Endodermal cell (in vitro differentiated cells): ENCODE data around the gene SLC25A41. TPM values are rescaled to one million over a fixed set of nuclear protein-coding genes. Genes with fewer than 3 reads are reported as not detected.

Experiments used
- DNase-seq: peaks from one replicate; pipeline ENCODE4 v3.0.0-alpha.2; 2017
- H3K27ac ChIP-seq: 2 replicates; pipeline ENCODE4 v1.5.1; 2013; ENCODE audit warnings: mild to moderate bottlenecking, low read depth, low read length, moderate library complexity
- H3K27me3 ChIP-seq: 2 replicates; pipeline ENCODE4 v1.6.1; 2013; ENCODE audit warnings: mild to moderate bottlenecking, low read length, moderate library complexity; ENCODE audit not compliant: insufficient read depth, control insufficient read depth, poor library complexity, severe bottlenecking
- H3K36me3 ChIP-seq: 2 replicates; pipeline ENCODE4 v1.7.0; 2013; ENCODE audit warnings: mild to moderate bottlenecking, low read length, moderate library complexity; ENCODE audit not compliant: control insufficient read depth, insufficient read depth
- H3K4me1 ChIP-seq: one replicate; pipeline ENCODE4 v1.7.0; 2013; ENCODE audit warnings: low read length; ENCODE audit not compliant: control insufficient read depth, insufficient read depth
- H3K4me3 ChIP-seq: 2 replicates; pipeline ENCODE4 v1.5.1; 2013; ENCODE audit warnings: mild to moderate bottlenecking, low read length, moderate library complexity
- H3K9ac ChIP-seq: 2 replicates; pipeline ENCODE4 v1.6.1; 2013; ENCODE audit warnings: mild to moderate bottlenecking, low read length, moderate library complexity; ENCODE audit not compliant: poor library complexity, severe bottlenecking; ENCODE audit errors: extremely low read depth
- H3K9me3 ChIP-seq: 2 replicates; pipeline ENCODE4 v1.6.1; 2013; ENCODE audit warnings: mild to moderate bottlenecking, low read length, moderate library complexity; ENCODE audit not compliant: control insufficient read depth
- H3K27ac Mint-ChIP-seq: 2 replicates; pipeline ENCODE4 v1.8.0; 2020; ENCODE audit warnings: mixed read lengths
- H3K27me3 Mint-ChIP-seq: 2 replicates; pipeline ENCODE4 v1.8.0; 2021; ENCODE audit warnings: mild to moderate bottlenecking, mixed read lengths; ENCODE audit not compliant: insufficient read depth
- H3K36me3 Mint-ChIP-seq: 2 replicates; pipeline ENCODE4 v1.8.0; 2020; ENCODE audit warnings: low read depth, mixed read lengths
- H3K4me1 Mint-ChIP-seq: 2 replicates; pipeline ENCODE4 v1.8.0; 2020; ENCODE audit warnings: mixed read lengths
- H3K4me3 Mint-ChIP-seq: 2 replicates; pipeline ENCODE4 v1.8.0; 2020; ENCODE audit warnings: mild to moderate bottlenecking, moderate library complexity, mixed read lengths
- H3K9me3 Mint-ChIP-seq: 2 replicates; pipeline ENCODE4 v1.8.0; 2020; ENCODE audit warnings: mild to moderate bottlenecking, mixed read lengths
- WGBS, 2 experiments: methylation state at CpG; one replicate each; pipeline versions ENCODE4 v1.1.5 to v1.1.7; 2013; ENCODE audit warnings: missing lambda C conversion rate in 2 of 2, mixed read lengths in 1 of 2; ENCODE audit not compliant: insufficient coverage in 1 of 2, insufficient read length in 1 of 2; 5-methylcytosine and 5-hydroxymethylcytosine counted together
- total RNA-seq, 2 donors: library from RNA; stranded (reverse); fragmentation: NEBNext Ultra II Directional in 1 of 2; extraction: Animal tissue kit (Norgen Biotek cat#: 25700) in 1 of 2; gene quantifications; 2 replicates in 1 of 2; 3 replicates in 1 of 2; pipeline ENCODE4 v1.2.1, GENCODE V29; 2021
- TF ChIP-seq, protein P1 (sequence below): fragments of 200-600 bp; sonication (generic); conservative IDR thresholded peaks from 2 replicates; pipeline ENCODE4 v1.5.0; 2021; ENCODE audit warnings: antibody characterized with exemption, mild to moderate bottlenecking

Gene SLC25A41
- total RNA-seq, 2 donors from 2014 or later: 0.46 TPM; not detected in 1

GRCh38 chr19:6415591-6416190 is 17.9 kb downstream of the SLC25A41 start:
- H3K27ac Mint-ChIP-seq: no peak overlapping the region
- no peaks in the 10 kb centered on the region for H3K4me1 ChIP-seq
- H3K9ac ChIP-seq: no peak overlapping the region
- H3K4me3 Mint-ChIP-seq: no peak overlapping the region
- H3K9me3 Mint-ChIP-seq: no peaks in the 10 kb centered on the region
- H3K27me3 ChIP-seq: no peaks in the 10 kb centered on the region
- peaks cover 80% of the 10 kb centered on the region for H3K36me3 ChIP-seq
- no peaks in the 10 kb centered on the region for H3K27me3 Mint-ChIP-seq
- H3K9me3 ChIP-seq: no peaks in the 10 kb centered on the region
- H3K27ac ChIP-seq: no peak overlapping the region
- no peak overlapping the region for H3K4me3 ChIP-seq
- DNase-seq: no peak
- peaks cover 64% of the 10 kb centered on the region for H3K36me3 Mint-ChIP-seq
- TF ChIP-seq, protein P1, sequence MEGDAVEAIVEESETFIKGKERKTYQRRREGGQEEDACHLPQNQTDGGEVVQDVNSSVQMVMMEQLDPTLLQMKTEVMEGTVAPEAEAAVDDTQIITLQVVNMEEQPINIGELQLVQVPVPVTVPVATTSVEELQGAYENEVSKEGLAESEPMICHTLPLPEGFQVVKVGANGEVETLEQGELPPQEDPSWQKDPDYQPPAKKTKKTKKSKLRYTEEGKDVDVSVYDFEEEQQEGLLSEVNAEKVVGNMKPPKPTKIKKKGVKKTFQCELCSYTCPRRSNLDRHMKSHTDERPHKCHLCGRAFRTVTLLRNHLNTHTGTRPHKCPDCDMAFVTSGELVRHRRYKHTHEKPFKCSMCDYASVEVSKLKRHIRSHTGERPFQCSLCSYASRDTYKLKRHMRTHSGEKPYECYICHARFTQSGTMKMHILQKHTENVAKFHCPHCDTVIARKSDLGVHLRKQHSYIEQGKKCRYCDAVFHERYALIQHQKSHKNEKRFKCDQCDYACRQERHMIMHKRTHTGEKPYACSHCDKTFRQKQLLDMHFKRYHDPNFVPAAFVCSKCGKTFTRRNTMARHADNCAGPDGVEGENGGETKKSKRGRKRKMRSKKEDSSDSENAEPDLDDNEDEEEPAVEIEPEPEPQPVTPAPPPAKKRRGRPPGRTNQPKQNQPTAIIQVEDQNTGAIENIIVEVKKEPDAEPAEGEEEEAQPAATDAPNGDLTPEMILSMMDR: no peak
- 92 to 95% methylated on average over 9 to 32 of the region's 32 CpGs for WGBS, 2 experiments
- no peaks in the 10 kb centered on the region for H3K4me1 Mint-ChIP-seq

DNA sequence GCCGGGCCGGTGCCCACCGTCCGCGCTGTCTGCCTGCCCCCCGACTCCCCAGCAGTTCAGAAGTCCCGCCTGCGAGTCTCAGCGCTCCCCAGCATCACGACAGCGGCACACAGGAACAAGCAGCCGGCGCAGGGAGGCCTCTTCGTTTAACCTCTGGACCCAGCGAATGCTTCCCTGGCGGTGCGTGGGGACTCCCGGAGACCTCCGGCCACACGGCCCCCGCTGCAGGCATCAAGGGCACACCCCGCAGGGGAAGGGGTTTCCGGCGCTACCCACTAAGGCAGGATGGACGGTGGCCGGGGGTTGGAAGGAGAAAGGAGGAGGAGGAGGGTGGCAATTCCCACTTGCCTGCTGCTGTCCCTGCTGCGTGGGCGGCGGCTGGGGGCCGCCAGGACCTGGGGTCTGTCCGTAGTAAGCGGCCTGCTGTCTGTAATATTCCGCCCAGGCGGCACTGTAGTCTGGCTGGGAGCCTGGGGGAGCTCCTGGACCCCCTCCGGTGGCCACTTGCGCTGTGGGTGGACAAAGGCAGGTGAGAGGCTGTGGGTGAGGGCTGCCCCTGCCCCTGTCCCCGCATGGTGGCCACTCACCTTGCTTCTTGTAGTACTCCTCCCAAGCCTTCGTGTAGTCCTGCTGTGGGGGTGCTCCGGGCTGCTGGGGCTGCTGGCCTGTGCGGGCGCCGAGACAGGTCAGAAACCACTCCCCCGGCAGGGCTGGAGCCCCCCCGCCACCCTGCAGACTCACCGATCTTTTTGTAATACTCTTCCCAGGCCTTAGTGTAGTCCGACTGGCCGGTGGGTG is 18.6 kb downstream of the SLC25A41 start:
- Mint-ChIP-seq H3K4me3 (no peak overlapping the region), H3K4me1 (no peaks in the 10 kb centered on the region), H3K36me3 (peaks cover 57% of the 10 kb centered on the region), H3K9me3 (no peaks in the 10 kb centered on the region), H3K27me3 (no peaks in the 10 kb centered on the region), H3K27ac (no peak overlapping the region)
- Histone ChIP-seq H3K4me1 (no peaks in the 10 kb centered on the region), H3K9me3 (no peaks in the 10 kb centered on the region), H3K4me3 (no peak overlapping the region), H3K27ac (no peak overlapping the region), H3K27me3 (no peaks in the 10 kb centered on the region), H3K36me3 (peaks cover 73% of the 10 kb centered on the region), H3K9ac (no peak overlapping the region)
- no peak for DNase-seq
- TF ChIP-seq, protein P1: no peak
- WGBS, 2 experiments: 96 to 99% methylated on average over 26 to 47 of the region's 47 CpGs

- no peaks in the 10 kb centered on the region for H3K4me1 ChIP-seq
- Mint-ChIP-seq H3K9me3 (no peaks in the 10 kb centered on the region), H3K4me1 (no peaks in the 10 kb centered on the region), H3K36me3 (peaks cover 47% of the 10 kb centered on the region), H3K27me3 (no peaks in the 10 kb centered on the region), H3K27ac (peak overlapping the region; percentile 48), H3K4me3 (no peak overlapping the region)
- no peak overlapping the region for H3K9ac ChIP-seq
- H3K9me3 ChIP-seq: no peaks in the 10 kb centered on the region
- TF ChIP-seq, protein P1: peak; percentile 21
- H3K27me3 ChIP-seq: no peaks in the 10 kb centered on the region
- WGBS, 2 experiments: 88 to 95% methylated on average over 8 to 42 of the region's 42 CpGs
- no peak overlapping the region for H3K27ac ChIP-seq
- peaks cover 63% of the 10 kb centered on the region for H3K36me3 ChIP-seq
- no peak overlapping the region for H3K4me3 ChIP-seq
- DNase-seq: peak; percentile 82
Measured at GRCh38 chr19:6413721-6414643, 19.6 kb downstream of the SLC25A41 start.
